Adipocyte (in vitro differentiated cells): Measurements from ENCODE around the gene TBCC.
A peak's percentile ranks its signal among the peaks of the same experiment; 100 is the strongest.

Experiments used
- DNase-seq: peaks from one replicate; pipeline ENCODE4 v3.0.0-alpha.2; 2015; ENCODE audit warnings: low read depth
- H3K27me3 ChIP-seq: replicated peaks from 2 replicates; pipeline ENCODE4 v1.7.0; 2013; ENCODE audit warnings: mild to moderate bottlenecking, low read length, moderate library complexity; ENCODE audit not compliant: control insufficient read depth, insufficient read depth
- H3K36me3 ChIP-seq: 2 replicates; pipeline ENCODE4 v1.7.0; 2013; ENCODE audit warnings: low read length, mild to moderate bottlenecking, moderate library complexity; ENCODE audit not compliant: control insufficient read depth, insufficient read depth, severe bottlenecking
- H3K4me1 ChIP-seq: 2 replicates; pipeline ENCODE4 v1.7.0; 2013; ENCODE audit warnings: mild to moderate bottlenecking, low read length, moderate library complexity; ENCODE audit not compliant: control insufficient read depth, insufficient read depth
- H3K4me3 ChIP-seq: 2 replicates; pipeline ENCODE4 v1.7.0; 2013; ENCODE audit warnings: mild to moderate bottlenecking, low read length, moderate library complexity
- H3K9ac ChIP-seq: 2 replicates; pipeline ENCODE4 v1.7.0; 2013; ENCODE audit warnings: mild to moderate bottlenecking, low read length, moderate library complexity
- H3K9me3 ChIP-seq: 2 replicates; pipeline ENCODE4 v1.7.0; 2013; ENCODE audit warnings: mild to moderate bottlenecking, low read length, moderate library complexity; ENCODE audit not compliant: control insufficient read depth

TBCC gene

DNA sequence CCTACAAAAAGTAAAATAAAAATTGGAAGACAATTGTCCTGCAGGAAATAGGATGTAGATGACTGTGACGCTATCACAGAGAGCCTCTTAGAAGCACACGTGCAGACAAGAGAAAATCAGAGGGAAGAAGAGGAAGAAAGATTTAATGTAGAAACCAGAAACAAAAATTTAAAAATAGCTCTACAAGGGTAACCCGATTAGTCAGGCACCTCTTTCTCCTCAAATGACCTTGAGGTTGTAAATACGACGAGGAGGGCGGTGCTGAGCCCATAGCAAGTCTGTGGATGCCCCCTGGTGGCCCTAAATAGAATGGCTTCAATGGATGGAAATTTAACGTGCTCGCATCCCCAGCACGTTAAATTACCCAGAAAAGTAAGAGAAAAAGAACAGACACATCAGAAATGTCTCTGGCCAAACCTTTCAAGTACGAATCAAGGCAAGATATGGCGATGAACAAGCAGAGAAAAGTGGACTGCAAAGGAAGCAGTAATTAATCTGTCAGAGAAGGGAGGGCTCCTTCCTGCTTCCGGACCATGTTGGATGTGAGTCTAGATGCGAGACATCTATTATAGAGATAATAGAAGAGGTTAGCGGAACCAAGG lies 19.3 kb downstream of the TBCC start:
- H3K4me1 ChIP-seq: peaks cover 13% of the 10 kb centered on the region
- DNase-seq: peak; percentile 95
- H3K9ac ChIP-seq: peak overlapping the region; percentile 81
- H3K4me3 ChIP-seq: peak overlapping the region; percentile 79
- H3K9me3 ChIP-seq: no peaks in the 10 kb centered on the region
- no peaks in the 10 kb centered on the region for H3K27me3 ChIP-seq
- no peaks in the 10 kb centered on the region for H3K36me3 ChIP-seq

- H3K9me3 ChIP-seq: no peaks in the 10 kb centered on the region
- DNase-seq: no peak
- H3K4me1 ChIP-seq: peaks cover 13% of the 10 kb centered on the region
- H3K9ac ChIP-seq: peak overlapping the region; percentile 81
- H3K4me3 ChIP-seq: peak overlapping the region; percentile 79
- H3K36me3 ChIP-seq: no peaks in the 10 kb centered on the region
- H3K27me3 ChIP-seq: no peaks in the 10 kb centered on the region
Measured at GRCh38 chr6:42726026-42726425, 19.9 kb downstream of the TBCC start.

DNA sequence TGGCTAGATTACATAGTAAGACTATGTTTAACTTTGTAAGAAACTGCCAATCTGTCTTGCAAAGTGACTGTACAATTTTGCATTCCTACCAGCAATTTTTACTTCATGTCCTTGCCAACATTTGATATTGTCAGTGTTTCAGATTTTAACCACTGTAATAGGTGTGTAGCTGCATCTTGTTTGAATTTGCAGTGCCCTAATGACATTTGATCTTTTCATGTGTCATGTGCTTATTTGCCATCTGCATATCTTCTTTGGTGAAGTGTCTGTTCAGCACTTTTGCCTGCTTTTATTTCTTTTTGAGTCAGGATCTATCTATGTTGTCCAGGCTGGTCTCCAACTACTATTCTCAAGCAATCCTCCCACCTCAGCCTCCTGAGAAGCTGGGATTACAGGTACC lies 21.1 kb downstream of the TBCC start:
- H3K27me3 ChIP-seq: no peaks in the 10 kb centered on the region
- no peak overlapping the region for H3K4me3 ChIP-seq
- H3K36me3 ChIP-seq: no peaks in the 10 kb centered on the region
- DNase-seq: no peak
- H3K4me1 ChIP-seq: peaks cover 13% of the 10 kb centered on the region
- H3K9me3 ChIP-seq: no peaks in the 10 kb centered on the region
- no peak overlapping the region for H3K9ac ChIP-seq

DNA sequence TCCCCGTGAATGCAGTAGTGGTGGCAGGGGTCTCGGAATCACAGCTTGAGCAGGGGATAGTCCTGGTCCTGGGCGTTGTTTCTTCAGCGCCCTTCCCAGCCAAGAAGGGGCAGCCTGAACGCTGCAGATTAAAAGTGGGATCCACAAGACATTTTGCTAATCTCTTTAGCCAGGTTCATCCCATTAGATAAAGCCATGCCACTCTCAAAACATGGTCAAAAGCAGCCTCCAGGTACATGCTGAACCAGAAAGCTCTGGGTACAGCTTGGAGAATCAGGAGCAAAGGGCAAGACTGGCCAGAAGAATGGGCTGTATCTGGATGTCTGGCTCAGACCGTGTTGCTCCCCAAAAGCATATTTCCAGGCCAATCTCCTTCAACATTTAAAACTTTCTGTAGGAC lies 23.4 kb downstream of the TBCC start, which contains the start of gene PRPH2:
TSS of gene PRPH2 (minus strand) at position 101 of the 400 bp plus-strand sequence. CDS start 263 bp downstream, outside the sequence.
- no peak for DNase-seq
- Histone ChIP-seq H3K36me3 (no peaks in the 10 kb centered on the region), H3K9me3 (no peaks in the 10 kb centered on the region), H3K9ac (no peak within 1 kb of the TSS), H3K4me3 (no peak within 1 kb of the TSS), H3K4me1 (peaks cover 13% of the 10 kb centered on the region), H3K27me3 (no peaks in the 10 kb centered on the region)

GRCh38 chr6:42720739-42721138 lies 25.2 kb downstream of the TBCC start:
- DNase-seq: no peak
- peaks cover 1% of the 10 kb centered on the region for H3K4me1 ChIP-seq
- no peaks in the 10 kb centered on the region for H3K27me3 ChIP-seq
- H3K9ac ChIP-seq: no peak overlapping the region
- H3K4me3 ChIP-seq: no peak overlapping the region
- no peaks in the 10 kb centered on the region for H3K36me3 ChIP-seq
- no peaks in the 10 kb centered on the region for H3K9me3 ChIP-seq

DNA sequence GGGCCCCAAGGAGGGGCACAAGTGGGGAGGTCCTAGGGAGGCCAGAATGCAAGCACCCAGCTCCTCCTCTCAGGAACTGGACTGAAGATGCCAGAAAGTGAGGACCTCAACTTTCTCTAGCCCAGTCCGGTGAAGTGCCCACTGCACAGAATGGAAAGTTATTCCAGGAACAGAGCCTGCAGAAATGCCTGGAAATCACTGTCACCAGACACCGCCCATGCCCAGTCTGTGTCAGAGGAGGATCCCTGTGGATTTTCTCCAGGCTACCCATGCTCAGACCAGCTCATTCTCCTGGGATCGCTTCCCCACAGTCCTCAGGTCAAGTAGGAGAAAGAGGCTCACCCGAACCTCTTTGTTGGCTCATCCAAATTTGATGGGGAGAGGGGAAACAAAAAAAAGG lies 30.0 kb downstream of the TBCC start:
- peaks cover 11% of the 10 kb centered on the region for H3K9me3 ChIP-seq
- DNase-seq: no peak
- no peak overlapping the region for H3K9ac ChIP-seq
- peaks cover 2% of the 10 kb centered on the region for H3K4me1 ChIP-seq
- no peaks in the 10 kb centered on the region for H3K36me3 ChIP-seq
- H3K4me3 ChIP-seq: no peak overlapping the region
- no peaks in the 10 kb centered on the region for H3K27me3 ChIP-seq

- Histone ChIP-seq H3K9ac (no peak overlapping the region), H3K9me3 (peaks cover 11% of the 10 kb centered on the region), H3K36me3 (no peaks in the 10 kb centered on the region), H3K27me3 (no peaks in the 10 kb centered on the region), H3K4me3 (no peak overlapping the region), H3K4me1 (peaks cover 2% of the 10 kb centered on the region)
- DNase-seq: peak; percentile 45
Measured at GRCh38 chr6:42714098-42714761, 31.7 kb downstream of the TBCC start.

GRCh38 chr6:42711930-42712329 lies 34.0 kb downstream of the TBCC start:
- no peak overlapping the region for H3K4me3 ChIP-seq
- no peak overlapping the region for H3K9ac ChIP-seq
- DNase-seq: no peak
- H3K4me1 ChIP-seq: peaks cover 2% of the 10 kb centered on the region
- no peaks in the 10 kb centered on the region for H3K36me3 ChIP-seq
- no peaks in the 10 kb centered on the region for H3K27me3 ChIP-seq
- H3K9me3 ChIP-seq: peaks cover 11% of the 10 kb centered on the region

- peaks cover 11% of the 10 kb centered on the region for H3K9me3 ChIP-seq
- H3K36me3 ChIP-seq: no peaks in the 10 kb centered on the region
- no peak for DNase-seq
- H3K9ac ChIP-seq: no peak overlapping the region
- no peak overlapping the region for H3K4me3 ChIP-seq
- H3K27me3 ChIP-seq: no peaks in the 10 kb centered on the region
- H3K4me1 ChIP-seq: no peaks in the 10 kb centered on the region
Measured at GRCh38 chr6:42710316-42710715, 35.6 kb downstream of the TBCC start.

GRCh38 chr6:42709871-42710270 lies 36.0 kb downstream of the TBCC start:
- H3K4me1 ChIP-seq: no peaks in the 10 kb centered on the region
- H3K27me3 ChIP-seq: no peaks in the 10 kb centered on the region
- no peak overlapping the region for H3K4me3 ChIP-seq
- no peak overlapping the region for H3K9ac ChIP-seq
- no peaks in the 10 kb centered on the region for H3K36me3 ChIP-seq
- DNase-seq: no peak
- H3K9me3 ChIP-seq: peaks cover 11% of the 10 kb centered on the region

- peaks cover 11% of the 10 kb centered on the region for H3K9me3 ChIP-seq
- H3K4me3 ChIP-seq: no peak overlapping the region
- DNase-seq: no peak
- peaks cover 5% of the 10 kb centered on the region for H3K4me1 ChIP-seq
- no peaks in the 10 kb centered on the region for H3K36me3 ChIP-seq
- H3K27me3 ChIP-seq: no peaks in the 10 kb centered on the region
- H3K9ac ChIP-seq: no peak overlapping the region
Measured at GRCh38 chr6:42708096-42708495, 37.8 kb downstream of the TBCC start.
